ENCODE results near the gene RIMS3.

DNA sequence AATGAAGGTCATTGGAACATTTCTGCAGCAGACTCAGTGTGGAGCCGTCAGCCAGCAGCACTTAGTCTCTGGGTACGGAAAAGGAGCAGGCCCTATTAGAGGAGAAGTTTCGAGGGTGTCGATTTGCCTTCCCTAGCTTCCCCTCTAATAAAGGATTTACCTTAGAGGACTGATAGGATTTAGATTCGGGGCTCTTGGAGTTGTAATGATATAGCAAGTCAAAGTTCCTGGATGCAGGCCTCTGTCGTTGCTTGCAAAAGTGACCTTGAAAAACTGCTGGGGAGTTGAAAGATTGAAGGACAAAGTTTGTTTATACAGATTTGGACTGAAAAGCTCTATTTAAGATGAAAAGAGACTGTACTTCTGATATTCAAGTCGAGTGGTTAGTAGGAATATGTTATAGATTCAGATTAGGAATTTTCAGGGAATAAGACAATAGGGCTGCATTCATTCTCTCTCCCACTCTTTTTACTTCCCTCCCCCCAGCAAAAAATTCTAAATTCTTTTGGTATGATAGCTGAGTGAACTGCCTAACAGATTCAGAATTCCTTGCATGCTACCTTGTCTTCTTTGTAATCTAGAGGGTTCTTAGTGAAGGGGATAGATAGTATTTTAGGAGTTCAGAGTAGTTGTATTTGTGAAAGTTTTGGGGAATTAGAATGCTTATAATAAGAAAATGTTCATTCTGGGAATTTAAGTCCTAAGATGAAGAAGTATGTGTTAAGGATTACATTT, 45.3 kb upstream of the RIMS3 start:
- TF ChIP-seq, protein P1, sequence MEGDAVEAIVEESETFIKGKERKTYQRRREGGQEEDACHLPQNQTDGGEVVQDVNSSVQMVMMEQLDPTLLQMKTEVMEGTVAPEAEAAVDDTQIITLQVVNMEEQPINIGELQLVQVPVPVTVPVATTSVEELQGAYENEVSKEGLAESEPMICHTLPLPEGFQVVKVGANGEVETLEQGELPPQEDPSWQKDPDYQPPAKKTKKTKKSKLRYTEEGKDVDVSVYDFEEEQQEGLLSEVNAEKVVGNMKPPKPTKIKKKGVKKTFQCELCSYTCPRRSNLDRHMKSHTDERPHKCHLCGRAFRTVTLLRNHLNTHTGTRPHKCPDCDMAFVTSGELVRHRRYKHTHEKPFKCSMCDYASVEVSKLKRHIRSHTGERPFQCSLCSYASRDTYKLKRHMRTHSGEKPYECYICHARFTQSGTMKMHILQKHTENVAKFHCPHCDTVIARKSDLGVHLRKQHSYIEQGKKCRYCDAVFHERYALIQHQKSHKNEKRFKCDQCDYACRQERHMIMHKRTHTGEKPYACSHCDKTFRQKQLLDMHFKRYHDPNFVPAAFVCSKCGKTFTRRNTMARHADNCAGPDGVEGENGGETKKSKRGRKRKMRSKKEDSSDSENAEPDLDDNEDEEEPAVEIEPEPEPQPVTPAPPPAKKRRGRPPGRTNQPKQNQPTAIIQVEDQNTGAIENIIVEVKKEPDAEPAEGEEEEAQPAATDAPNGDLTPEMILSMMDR (IDR thresholded peaks at IDR 0.05) = no peak
- TF ChIP-seq EZH2phosphoT487 (IDR thresholded peaks at IDR 0.05) (no peak), EZH2 (IDR thresholded peaks at IDR 0.05) (no peak)
